Right renal cortex interstitium (tissue), 3 donors: ENCODE measurements around the gene HERC3. TPM values are rescaled to one million over a fixed set of nuclear protein-coding genes. Genes with fewer than 3 reads are reported as not detected.

Experiments
- DNase-seq, 3 donors: peaks; one replicate each; pipeline ENCODE4 v3.0.0-alpha.2; 2013; ENCODE audit warnings: low read depth in 3 of 3, low spot score in 2 of 3
- polyA plus RNA-seq, 3 donors: library from polyadenylated mRNA; unstranded; fragments of 120-200 nt; gene quantifications; one replicate each; pipeline ENCODE4 v1.2.1, GENCODE V29; 2013; ENCODE audit not compliant: insufficient read length in 3 of 3

Gene HERC3
- polyA plus RNA-seq, 3 donors: 13.3 to 16.0 (median 14.4) TPM

DNA sequence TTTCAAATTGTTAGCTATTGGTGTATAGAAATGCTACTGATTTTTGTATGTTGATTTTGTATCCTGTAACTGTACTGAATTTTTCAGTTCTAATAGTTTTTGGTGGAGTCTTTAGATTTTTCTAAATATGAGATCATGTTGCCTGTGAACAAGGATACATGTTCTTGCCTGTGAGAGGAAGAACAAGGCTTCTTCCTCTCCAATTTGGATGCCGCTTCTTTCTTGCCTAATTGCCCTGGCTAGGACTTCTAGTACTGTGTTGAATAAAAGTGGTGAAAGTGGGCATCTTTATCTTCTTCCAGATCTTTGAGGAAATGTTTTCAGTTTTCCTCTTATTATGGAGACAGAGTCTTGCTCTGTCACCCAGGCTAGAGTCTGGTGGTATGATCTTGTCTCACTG lies 121.5 kb downstream of the HERC3 start:
- DNase-seq: no peak

- DNase-seq: no peak
These were observed 125.8 kb downstream of the HERC3 start for GRCh38 chr4:88718098-88718497.

- no peak for DNase-seq
These were observed 127.1 kb downstream of the HERC3 start for GRCh38 chr4:88719381-88719780.

GRCh38 chr4:88720451-88721428 lies 128.5 kb downstream of the HERC3 start:
- DNase-seq: no peak

DNA sequence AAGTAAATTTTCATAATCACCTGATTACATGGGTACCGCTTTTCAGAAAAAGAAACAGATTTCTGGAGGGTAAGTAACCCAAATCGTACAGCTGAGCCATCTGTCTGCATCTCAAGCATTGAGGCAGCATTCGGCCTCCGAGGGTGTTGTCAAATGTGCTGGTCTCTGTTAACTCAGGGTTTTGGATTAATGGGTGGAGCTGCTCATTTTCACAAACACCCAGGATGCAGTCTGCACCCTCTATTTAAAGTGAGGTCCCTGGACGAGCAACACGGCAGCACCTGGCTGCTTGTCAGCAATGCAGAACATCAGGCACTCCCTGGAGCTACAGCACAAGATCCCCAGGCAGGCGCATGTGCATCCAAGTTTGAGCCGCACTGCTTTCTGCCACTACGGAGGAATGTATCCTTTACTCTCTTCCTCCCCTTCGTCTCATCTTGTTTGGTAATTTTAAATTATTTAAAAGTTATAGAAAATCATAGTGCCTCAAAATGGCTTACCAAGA lies 130.0 kb downstream of the HERC3 start:
- DNase-seq: no peak

DNA sequence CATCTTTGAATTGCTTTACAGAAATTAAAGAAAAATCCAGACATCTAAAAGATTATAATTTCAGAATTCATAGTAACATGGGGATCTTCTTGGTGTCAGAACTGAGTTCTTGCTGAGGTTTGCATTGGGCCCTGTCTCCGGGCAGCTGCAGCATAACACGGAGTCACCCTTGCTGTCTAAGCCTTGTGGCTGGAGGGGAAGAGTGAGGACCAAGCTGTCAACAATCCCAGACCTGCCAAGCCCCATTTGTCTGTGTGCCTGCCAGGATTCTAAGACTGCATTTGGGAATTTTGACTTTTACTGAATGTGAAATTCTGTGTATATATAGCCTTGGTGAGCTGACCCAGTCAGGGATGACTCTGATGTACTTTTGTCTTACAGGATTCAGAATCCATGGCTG lies 130.5 kb downstream of the HERC3 start:
- DNase-seq: no peak

DNA sequence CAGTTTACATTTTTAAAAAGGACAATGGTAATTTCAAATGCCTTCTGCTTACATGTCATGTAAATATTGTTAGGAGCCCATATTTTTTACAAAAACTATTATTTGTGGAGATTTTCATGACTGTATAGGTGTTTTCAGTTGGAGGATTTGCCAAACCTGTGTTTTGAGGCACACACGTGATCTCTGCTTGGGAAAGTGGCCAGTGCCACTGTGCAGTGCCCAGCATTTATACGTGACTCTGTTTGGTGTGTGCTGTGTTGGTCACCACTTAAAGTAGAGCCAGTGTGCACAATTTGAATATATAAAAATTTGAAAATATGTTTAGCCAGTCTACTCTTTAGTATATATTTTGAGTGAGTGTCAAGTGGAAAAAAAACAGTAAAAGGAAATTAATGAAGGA lies 132.1 kb downstream of the HERC3 start:
- no peak for DNase-seq

- DNase-seq: no peak
These were observed 132.9 kb downstream of the HERC3 start for GRCh38 chr4:88725143-88725542.

DNA sequence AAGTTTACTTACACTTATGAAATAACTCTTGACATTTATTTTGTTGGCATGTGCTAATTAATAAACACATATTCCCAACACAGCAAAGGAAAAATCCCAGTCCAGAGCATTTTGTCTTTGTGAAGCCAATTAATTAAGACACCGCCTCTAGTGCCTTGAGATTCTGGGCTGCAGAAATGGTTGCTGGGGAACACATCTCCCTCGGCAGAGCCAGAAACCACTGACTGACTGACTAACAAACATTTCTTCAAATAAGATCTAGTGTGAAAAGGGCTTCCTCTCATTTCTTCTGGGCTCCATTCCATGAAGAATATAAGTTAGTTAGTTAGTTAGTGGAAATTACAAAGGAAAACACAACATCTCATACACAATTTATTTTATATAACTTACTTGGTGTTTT lies 133.7 kb downstream of the HERC3 start:
- no peak for DNase-seq

GRCh38 chr4:88728146-88728545 lies 135.9 kb downstream of the HERC3 start:
- DNase-seq: no peak

DNA sequence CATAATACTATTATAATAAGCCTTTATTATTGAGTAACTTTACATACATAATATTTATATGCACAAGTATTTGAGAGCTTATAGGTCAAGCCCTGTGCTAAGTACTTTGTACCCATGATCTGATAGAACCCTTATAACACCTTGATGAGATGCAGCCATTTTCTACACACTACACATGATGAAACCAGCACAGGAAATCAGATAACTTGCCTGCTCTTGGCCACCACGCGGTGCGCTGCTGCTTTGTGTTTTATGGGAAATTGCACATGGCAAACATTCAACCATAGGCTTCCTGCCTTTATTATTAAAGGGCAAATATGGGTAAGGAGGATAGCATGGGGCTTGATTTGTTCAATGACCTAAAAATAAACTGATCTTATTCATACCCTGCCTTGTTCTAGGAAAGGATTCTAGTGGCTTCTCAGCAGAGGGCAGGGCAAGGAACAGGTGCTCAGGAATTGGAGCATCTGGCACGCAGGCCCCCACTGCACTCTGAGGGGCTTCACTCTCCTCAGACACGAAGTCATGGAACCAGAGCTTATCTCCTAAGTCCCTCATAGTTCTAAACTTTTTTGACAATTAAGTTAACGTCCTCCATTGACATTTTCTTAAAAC lies 137.0 kb downstream of the HERC3 start:
- no peak for DNase-seq

DNA sequence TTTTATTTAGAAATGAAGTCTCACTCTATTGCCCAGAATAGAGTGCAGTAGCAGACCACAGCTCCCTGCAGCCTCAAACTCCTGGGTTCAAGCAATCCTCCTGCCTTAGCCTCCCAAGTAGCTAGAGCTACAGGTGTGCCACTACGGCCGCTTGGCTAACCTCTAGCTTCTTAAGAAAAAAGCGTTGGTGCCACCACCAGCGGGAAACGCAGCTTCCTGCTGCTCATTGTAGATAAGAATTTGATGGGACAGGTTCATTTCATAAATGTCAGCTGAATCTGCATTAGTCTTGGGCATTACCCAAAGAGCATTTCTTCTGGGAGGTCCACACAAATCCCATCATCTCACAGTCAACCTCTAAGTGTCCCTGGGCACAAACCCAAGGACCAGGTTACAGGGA lies 138.5 kb downstream of the HERC3 start:
- DNase-seq: no peak

- no peak for DNase-seq
These were observed 139.1 kb downstream of the HERC3 start for GRCh38 chr4:88731381-88731780.

DNA sequence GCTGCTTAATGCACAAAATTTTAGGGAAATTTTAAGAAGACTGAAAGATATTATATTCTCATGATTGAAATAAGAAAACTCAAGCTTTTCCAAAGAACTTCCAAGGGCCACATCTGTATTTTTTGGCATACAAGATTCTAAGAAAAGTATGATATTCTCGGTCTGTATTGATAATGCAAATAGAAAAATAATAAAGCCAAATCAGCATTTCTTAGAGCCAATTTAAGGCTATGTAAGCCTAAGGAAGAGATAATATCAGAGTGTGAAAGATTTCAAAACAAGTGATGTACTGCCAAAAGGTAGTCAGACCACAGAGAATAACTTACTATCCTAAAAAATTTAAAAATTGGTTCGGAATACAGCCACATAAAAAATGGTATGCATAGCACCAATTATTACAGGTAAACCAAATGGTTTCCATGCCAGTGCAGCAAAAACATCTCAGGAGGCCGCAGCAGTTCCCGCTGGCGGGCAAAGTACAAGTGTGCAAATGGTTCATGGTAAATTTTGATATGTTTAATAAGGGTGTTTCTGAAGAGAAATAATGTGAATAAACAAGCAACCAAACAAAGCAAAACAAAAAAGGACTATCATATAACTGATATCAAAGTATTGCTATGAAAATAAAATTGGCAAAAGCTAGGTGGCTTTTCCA lies 140.6 kb downstream of the HERC3 start:
- DNase-seq: no peak

DNA sequence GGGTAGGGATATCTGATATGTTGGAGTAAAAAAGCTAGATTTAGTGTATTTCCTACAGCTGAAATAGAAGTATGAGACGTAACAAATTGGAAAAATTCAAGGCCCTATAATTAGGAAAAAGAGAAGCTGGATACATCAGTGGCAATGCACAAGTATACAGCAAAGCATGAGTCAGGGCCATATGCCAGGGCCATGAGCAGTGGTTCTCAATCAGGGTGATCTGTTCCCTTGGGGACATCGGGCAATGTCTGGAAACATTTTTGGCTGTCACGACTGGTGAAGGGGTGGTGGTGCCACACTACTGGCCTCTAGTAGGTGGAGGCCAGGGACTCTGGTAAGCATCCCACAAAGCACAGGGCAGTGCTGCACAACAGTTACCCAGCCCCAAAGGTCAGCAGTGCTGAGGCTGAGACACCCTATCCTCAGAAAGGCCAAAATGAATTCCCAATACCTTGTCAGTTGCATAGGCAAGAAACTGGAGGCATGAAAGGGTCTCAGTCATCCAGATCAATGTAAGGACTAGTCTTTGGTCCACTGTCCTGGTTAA lies 142.2 kb downstream of the HERC3 start:
- no peak for DNase-seq

GRCh38 chr4:88735564-88735963 lies 143.3 kb downstream of the HERC3 start:
- no peak for DNase-seq

DNA sequence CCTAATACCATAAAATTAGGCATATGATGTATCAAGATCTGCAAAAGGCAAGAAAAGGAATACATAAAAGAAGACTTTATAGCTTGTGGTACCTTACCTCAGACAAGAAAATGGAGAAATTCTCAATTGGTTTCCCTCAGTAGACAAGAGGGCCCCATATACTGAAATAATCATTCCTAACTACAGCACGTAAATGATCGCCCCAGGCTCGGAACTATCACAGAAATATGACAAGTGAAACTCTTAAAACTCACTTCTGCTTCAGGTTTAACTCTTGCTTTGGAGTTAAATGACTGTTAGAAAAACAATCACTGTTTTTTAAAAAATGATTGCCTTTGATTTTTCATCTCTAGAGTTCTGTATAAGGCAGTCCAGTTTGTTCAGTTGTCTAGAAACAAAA lies 144.0 kb downstream of the HERC3 start:
- no peak for DNase-seq

GRCh38 chr4:88737307-88737941 lies 145.1 kb downstream of the HERC3 start:
- DNase-seq: peak; percentile 74 to 85 (median 79)

GRCh38 chr4:88738180-88738579 lies 145.9 kb downstream of the HERC3 start:
- DNase-seq: no peak

DNA sequence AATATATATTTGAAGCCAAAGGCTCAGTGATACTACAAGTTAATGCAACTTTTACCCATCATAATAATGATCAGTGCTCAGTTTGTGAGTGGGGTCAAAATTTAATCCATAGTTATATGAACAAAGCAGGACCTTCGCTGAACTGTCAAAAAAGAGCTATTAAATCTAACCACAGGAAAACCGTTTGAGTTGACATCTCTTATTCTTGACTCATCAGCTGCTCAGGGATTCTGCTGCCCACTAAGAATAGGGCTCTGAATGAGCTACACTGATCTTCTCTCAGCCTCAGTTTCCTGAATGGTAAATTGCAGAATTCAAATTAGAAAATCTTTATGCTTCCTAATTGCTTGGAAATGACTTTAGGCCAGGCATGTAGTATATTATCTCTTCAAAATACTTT lies 150.3 kb downstream of the HERC3 start:
- no peak for DNase-seq

GRCh38 chr4:88743696-88744095 lies 151.4 kb downstream of the HERC3 start:
- no peak for DNase-seq
